GM12878 (cell line): ENCODE data around the gene SLC12A3. TPM values are rescaled to one million over a fixed set of nuclear protein-coding genes. Genes with fewer than 3 reads are reported as not detected.

Source experiments
- ATAC-seq: fragments of 200-7000 bp; cut with Tn5 transposase; 3 replicates; pipeline ENCODE4 v1.9.1; 2020; ENCODE audit warnings: mild to moderate bottlenecking, moderate library complexity
- BruUV-seq: library from RNA; stranded (reverse); fragments of 400-500 nt; replicated peaks from 2 replicates; lab custom pipeline; 2021; lab: Mats Ljungman, UMichigan
- CTCF ChIA-PET: fragments of 300-600 bp; sonication (Branson Sonifier 250); formaldehyde crosslinking; extraction: SDS; loops from one replicate; lab custom pipeline; 2021; ENCODE audit warnings: inconsistent platforms; lab: Yijun Ruan, JAX
- POLR2A ChIA-PET: fragments of 350-600 bp; formaldehyde crosslinking; extraction: SDS; loops from one replicate; lab custom pipeline; 2021; ENCODE audit warnings: inconsistent platforms; lab: Charles Lee
- RAD21 ChIA-PET: fragments of 300-600 bp; sonication (Branson Sonifier 250); formaldehyde crosslinking; loops from one replicate; lab custom pipeline; 2023; ENCODE audit warnings: antibody characterized with exemption; ENCODE audit not compliant: unreplicated experiment; lab: Charles Lee
- SMC1A ChIA-PET: fragments of 300-600 bp; sonication (Branson Sonifier 250); formaldehyde crosslinking; loops from one replicate; lab custom pipeline; 2023; ENCODE audit not compliant: unreplicated experiment, uncharacterized antibody; lab: Charles Lee
- DNase-seq: peaks from one replicate; pipeline ENCODE4 v3.0.0-alpha.2; 2011; ENCODE audit warnings: low read depth, low spot score
- FAIRE-seq: peaks from 3 replicates; lab custom pipeline; 2011; peaks lifted over from hg19 to GRCh38; lab: Jason Lieb, UNC
- H2AFZ ChIP-seq: 2 replicates; pipeline ENCODE4 v1.6.0; 2011; ENCODE audit warnings: low read depth, low read length, control low read depth; ENCODE audit not compliant: control insufficient read depth
- H3K27ac ChIP-seq: 2 replicates; pipeline ENCODE4 v1.5.1; 2011; ENCODE audit warnings: control low read depth; ENCODE audit not compliant: control insufficient read depth, insufficient read depth
- H3K27me3 ChIP-seq, 2 experiments: replicated peaks in 1 of 2; 2 replicates each; pipeline versions ENCODE4 v1.6.0 to v1.6.1; 2011; ENCODE audit warnings: low read length in 1 of 2; ENCODE audit not compliant: control insufficient read depth in 2 of 2, insufficient read depth in 2 of 2
- H3K36me3 ChIP-seq, 2 experiments: 2 replicates each; pipeline ENCODE4 v1.5.1; 2011; ENCODE audit warnings: low read length in 1 of 2; ENCODE audit not compliant: control insufficient read depth in 2 of 2, insufficient read depth in 2 of 2
- H3K4me1 ChIP-seq: 2 replicates; pipeline ENCODE4 v1.6.1; 2011; ENCODE audit warnings: mild to moderate bottlenecking, low read length, moderate library complexity, mixed read lengths; ENCODE audit not compliant: control insufficient read depth, insufficient read depth
- H3K4me2 ChIP-seq: 2 replicates; pipeline ENCODE4 v1.6.0; 2011; ENCODE audit warnings: control low read depth; ENCODE audit not compliant: control insufficient read depth, insufficient read depth
- H3K4me3 ChIP-seq: fragments of 200-600 bp; sonication (generic); 2 replicates; pipeline ENCODE4 v1.5.1; 2016
- H3K79me2 ChIP-seq: 2 replicates; pipeline ENCODE4 v1.6.0; 2011; ENCODE audit warnings: low read length; ENCODE audit not compliant: control insufficient read depth, insufficient read depth
- H3K9ac ChIP-seq: 2 replicates; pipeline ENCODE4 v1.8.0; 2011; ENCODE audit warnings: low read length, control low read depth, mixed read lengths; ENCODE audit not compliant: control insufficient read depth, insufficient read depth
- H3K9me3 ChIP-seq: replicated peaks from 3 replicates; pipeline ENCODE4 v1.5.1; 2011; ENCODE audit warnings: mild to moderate bottlenecking, low read length; ENCODE audit not compliant: control insufficient read depth, insufficient read depth
- H4K20me1 ChIP-seq: 2 replicates; pipeline ENCODE4 v1.6.0; 2011; ENCODE audit not compliant: control insufficient read depth, insufficient read depth
- ATF2 ChIP-seq: IDR thresholded peaks from 2 replicates; pipeline ENCODE4 v1.6.1; 2012; ENCODE audit warnings: low read length, inconsistent platforms
- CBX3 ChIP-seq: fragments of 200-600 bp; sonication (generic); IDR thresholded peaks from 2 replicates; pipeline ENCODE4 v1.6.1; 2016; ENCODE audit warnings: low read depth, borderline replicate concordance
- HDAC6 ChIP-seq: fragments of 200-600 bp; sonication (generic); IDR thresholded peaks from one replicate; pipeline ENCODE4 v1.8.0; 2017; ENCODE audit warnings: antibody characterized with exemption; ENCODE audit not compliant: unreplicated experiment
- HDGF ChIP-seq: fragments of 450-650 bp; IDR thresholded peaks from 2 replicates; pipeline ENCODE4 v1.6.1; 2016; ENCODE audit warnings: antibody characterized with exemption
- KDM1A ChIP-seq: fragments of 200-600 bp; sonication (generic); IDR thresholded peaks from 2 replicates; pipeline ENCODE4 v1.6.1; 2016; ENCODE audit warnings: borderline replicate concordance
- MTA3 ChIP-seq: IDR thresholded peaks from 2 replicates; pipeline ENCODE4 v1.6.1; 2012; ENCODE audit warnings: low read length, inconsistent platforms, borderline replicate concordance
- MYB ChIP-seq: fragments of 150-350 bp; IDR thresholded peaks from 2 replicates; pipeline ENCODE4 v1.6.1; 2014; ENCODE audit warnings: mild to moderate bottlenecking, low read depth, low read length, borderline replicate concordance
- NFYA ChIP-seq: IDR thresholded peaks from 2 replicates; pipeline ENCODE4 v1.6.1; 2011; ENCODE audit warnings: low read depth, mild to moderate bottlenecking, low read length, improper control_type of control experiment, borderline replicate concordance
- PBX3 ChIP-seq: IDR thresholded peaks from 2 replicates; pipeline ENCODE4 v1.6.1; 2011; ENCODE audit warnings: mild to moderate bottlenecking, low read depth, low read length, moderate library complexity; ENCODE audit not compliant: insufficient replicate concordance
- POLR2AphosphoS5 ChIP-seq: IDR thresholded peaks from 2 replicates; pipeline ENCODE4 v1.6.1; 2011; ENCODE audit warnings: mild to moderate bottlenecking, low read length, inconsistent platforms
- RELA ChIP-seq: fragments of 450-650 bp; IDR thresholded peaks from 2 replicates; pipeline ENCODE4 v1.8.0; 2014; ENCODE audit warnings: borderline replicate concordance; ENCODE audit not compliant: partially characterized antibody
- SMC3 ChIP-seq: IDR thresholded peaks from 2 replicates; pipeline ENCODE4 v1.6.1; 2011; ENCODE audit warnings: low read length, improper control_type of control experiment, borderline replicate concordance
- TAF1 ChIP-seq: IDR thresholded peaks from 2 replicates; pipeline ENCODE4 v1.6.1; 2011; ENCODE audit warnings: mild to moderate bottlenecking, low read depth, low read length, borderline replicate concordance
- WGBS: methylation state at CpG from one replicate; pipeline ENCODE4 v1.1.6; 2016; ENCODE audit warnings: low lambda C conversion rate; ENCODE audit not compliant: insufficient replicate concordance, insufficient coverage; ENCODE audit errors: missing lambda C conversion rate; 5-methylcytosine and 5-hydroxymethylcytosine counted together
- in situ Hi-C: fragments of 300-500 bp; cut with MboI; formaldehyde crosslinking; loops from 9 replicates; pipeline ENCODE4 v1.14.3; 2018; ENCODE audit warnings: mixed read lengths
- intact Hi-C: fragments of 100-400 bp; cut with micrococcal nuclease; formaldehyde crosslinking; loops from one replicate; pipeline ENCODE4 v1.14.2; 2022; ENCODE audit not compliant: unreplicated experiment
- polyA plus RNA-seq, 11 experiments: library from polyadenylated mRNA; depleted of rRNA in 4 of 11; unstranded in 6 of 11; stranded (reverse) in 5 of 11; fragments of >200 nt; fragmentation: Nextera tagmentation in 4 of 11; fragmentation: Illumina TruSeq in 1 of 11; extraction: Ambion mirVana in 4 of 11; extraction: Trizol in 1 of 11; gene quantifications; 1 replicate in 1 of 11; 2 replicates in 10 of 11; pipeline versions ENCODE4 v1.2.1 to v1.2.3, GENCODE V29; 2011 to 2016; ENCODE audit warnings: inconsistent platforms in 2 of 11, missing spikeins in 2 of 11, low read depth in 1 of 11
- total RNA-seq, 4 experiments: library from RNA; depleted of rRNA in 3 of 4; stranded (reverse); fragments of >200 nt in 3 of 4; fragmentation: Illumina TruSeq in 1 of 4; extraction: Trizol in 1 of 4; gene quantifications; 2 replicates each; pipeline versions ENCODE4 v1.2.1 to v1.2.3, GENCODE V29; 2013 to 2021
- TF ChIP-seq, protein P1 (sequence below): fragments of 450-650 bp; IDR thresholded peaks from 2 replicates; pipeline ENCODE4 v1.6.1; 2017; ENCODE audit warnings: low read depth, mild to moderate bottlenecking, moderate library complexity
- TF ChIP-seq, protein P2 (sequence below): IDR thresholded peaks from 2 replicates; pipeline ENCODE4 v1.6.1; 2012; ENCODE audit warnings: mild to moderate bottlenecking, low read depth, low read length

SLC12A3 gene
- total and polyA plus RNA-seq, 10 of the 15 experiments (the other 5 are each of a cell fraction or from before 2014, with no cell fraction given), result 0.05 to 6.3 (median 3.1) TPM

DNA sequence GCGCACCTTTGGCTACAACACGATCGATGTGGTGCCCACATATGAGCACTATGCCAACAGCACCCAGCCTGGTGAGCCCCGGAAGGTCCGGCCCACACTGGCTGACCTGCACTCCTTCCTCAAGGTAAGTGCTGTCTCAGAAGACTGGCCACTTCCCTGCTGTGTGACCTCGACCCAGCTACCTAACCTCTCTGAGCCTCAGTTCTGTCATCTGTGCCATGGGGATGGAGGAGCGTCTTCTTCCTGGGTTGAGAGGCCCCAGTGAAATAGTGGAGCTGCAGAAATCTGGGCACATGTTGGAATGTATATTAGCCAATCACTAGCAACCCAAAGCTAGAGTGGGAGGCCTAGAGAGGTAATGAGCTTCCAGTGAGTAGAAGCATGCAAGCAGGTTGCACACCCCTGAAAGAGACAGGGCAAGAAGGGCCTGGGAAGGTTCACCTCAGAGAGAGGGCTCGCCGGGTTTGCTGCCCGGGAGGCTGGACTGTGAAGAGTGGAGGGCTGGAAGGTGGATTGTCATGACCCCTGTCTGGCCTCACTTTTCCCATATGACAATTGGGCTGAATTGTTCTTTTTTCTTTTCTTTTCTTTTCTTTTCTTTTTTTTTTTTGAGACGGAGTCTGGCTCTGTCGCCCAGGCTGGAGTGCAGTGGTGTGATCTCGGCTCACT, 521 bp downstream of the SLC12A3 start:
- ChIA-PET POLR2A (interaction anchor here (0.6 to 1.7 kb wide), 3 partner anchors 12 to 85 kb away, joined by 3 to 5 read pairs (median 3); no protein-coding TSS in a partner anchor), RAD21 (interaction anchor here (1.1 to 9.7 kb wide), 4 partner anchors 69 to 87 kb away, joined by 3 to 126 read pairs (median 10); no protein-coding TSS in a partner anchor), CTCF (interaction anchor here (0.8 to 11.7 kb wide), 13 partner anchors 9 to 180 kb away, joined by 3 to 247 read pairs (median 8); partner anchors contain the start of gene CETP), SMC1A (interaction anchor here (0.9 to 6.0 kb wide), 7 partner anchors 16 to 87 kb away, joined by 3 to 86 read pairs (median 12); no protein-coding TSS in a partner anchor)
- WGBS, result 80% methylated on average over 11 of the region's 13 CpGs
- Histone ChIP-seq H3K9ac (no peak overlapping the region), H3K27ac (no peak overlapping the region), H3K4me2 (no peak overlapping the region), H3K4me1 (peaks cover 31% of the 10 kb centered on the region), H2AFZ (no peak overlapping the region), H3K36me3 (no peaks in the 10 kb centered on the region), H3K27me3 (no peaks in the 10 kb centered on the region), H3K79me2 (no peaks in the 10 kb centered on the region), H3K9me3 (no peaks in the 10 kb centered on the region), H3K4me3 (no peak overlapping the region), H4K20me1 (no peaks in the 10 kb centered on the region)
- DNase-seq, result no peak
- intact Hi-C loops, result loop anchor here (5.0 kb wide), 1 partner anchor 73 kb away; no protein-coding TSS in a partner anchor
- FAIRE-seq, result no peak
- BruUV-seq, result no TSS peak
- ATAC-seq, result no peak
- in situ Hi-C loops, result loop anchor here (5.0 kb wide), 2 partner anchors 87 to 177 kb away; no protein-coding TSS in a partner anchor
- TF ChIP-seq POLR2AphosphoS5 (no peak), HDGF (no peak), PBX3 (no peak), HDAC6 (no peak), KDM1A (no peak), MTA3 (no peak), CBX3 (no peak), TAF1 (no peak), ATF2 (no peak), NFYA (no peak), SMC3 (no peak), MYB (no peak), RELA (no peak)
- TF ChIP-seq, protein P1, sequence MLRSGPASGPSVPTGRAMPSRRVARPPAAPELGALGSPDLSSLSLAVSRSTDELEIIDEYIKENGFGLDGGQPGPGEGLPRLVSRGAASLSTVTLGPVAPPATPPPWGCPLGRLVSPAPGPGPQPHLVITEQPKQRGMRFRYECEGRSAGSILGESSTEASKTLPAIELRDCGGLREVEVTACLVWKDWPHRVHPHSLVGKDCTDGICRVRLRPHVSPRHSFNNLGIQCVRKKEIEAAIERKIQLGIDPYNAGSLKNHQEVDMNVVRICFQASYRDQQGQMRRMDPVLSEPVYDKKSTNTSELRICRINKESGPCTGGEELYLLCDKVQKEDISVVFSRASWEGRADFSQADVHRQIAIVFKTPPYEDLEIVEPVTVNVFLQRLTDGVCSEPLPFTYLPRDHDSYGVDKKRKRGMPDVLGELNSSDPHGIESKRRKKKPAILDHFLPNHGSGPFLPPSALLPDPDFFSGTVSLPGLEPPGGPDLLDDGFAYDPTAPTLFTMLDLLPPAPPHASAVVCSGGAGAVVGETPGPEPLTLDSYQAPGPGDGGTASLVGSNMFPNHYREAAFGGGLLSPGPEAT, result no peak
- TF ChIP-seq, protein P2, sequence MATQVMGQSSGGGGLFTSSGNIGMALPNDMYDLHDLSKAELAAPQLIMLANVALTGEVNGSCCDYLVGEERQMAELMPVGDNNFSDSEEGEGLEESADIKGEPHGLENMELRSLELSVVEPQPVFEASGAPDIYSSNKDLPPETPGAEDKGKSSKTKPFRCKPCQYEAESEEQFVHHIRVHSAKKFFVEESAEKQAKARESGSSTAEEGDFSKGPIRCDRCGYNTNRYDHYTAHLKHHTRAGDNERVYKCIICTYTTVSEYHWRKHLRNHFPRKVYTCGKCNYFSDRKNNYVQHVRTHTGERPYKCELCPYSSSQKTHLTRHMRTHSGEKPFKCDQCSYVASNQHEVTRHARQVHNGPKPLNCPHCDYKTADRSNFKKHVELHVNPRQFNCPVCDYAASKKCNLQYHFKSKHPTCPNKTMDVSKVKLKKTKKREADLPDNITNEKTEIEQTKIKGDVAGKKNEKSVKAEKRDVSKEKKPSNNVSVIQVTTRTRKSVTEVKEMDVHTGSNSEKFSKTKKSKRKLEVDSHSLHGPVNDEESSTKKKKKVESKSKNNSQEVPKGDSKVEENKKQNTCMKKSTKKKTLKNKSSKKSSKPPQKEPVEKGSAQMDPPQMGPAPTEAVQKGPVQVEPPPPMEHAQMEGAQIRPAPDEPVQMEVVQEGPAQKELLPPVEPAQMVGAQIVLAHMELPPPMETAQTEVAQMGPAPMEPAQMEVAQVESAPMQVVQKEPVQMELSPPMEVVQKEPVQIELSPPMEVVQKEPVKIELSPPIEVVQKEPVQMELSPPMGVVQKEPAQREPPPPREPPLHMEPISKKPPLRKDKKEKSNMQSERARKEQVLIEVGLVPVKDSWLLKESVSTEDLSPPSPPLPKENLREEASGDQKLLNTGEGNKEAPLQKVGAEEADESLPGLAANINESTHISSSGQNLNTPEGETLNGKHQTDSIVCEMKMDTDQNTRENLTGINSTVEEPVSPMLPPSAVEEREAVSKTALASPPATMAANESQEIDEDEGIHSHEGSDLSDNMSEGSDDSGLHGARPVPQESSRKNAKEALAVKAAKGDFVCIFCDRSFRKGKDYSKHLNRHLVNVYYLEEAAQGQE, result no peak
